ENCODE data around the gene CAMTA1.

DNA sequence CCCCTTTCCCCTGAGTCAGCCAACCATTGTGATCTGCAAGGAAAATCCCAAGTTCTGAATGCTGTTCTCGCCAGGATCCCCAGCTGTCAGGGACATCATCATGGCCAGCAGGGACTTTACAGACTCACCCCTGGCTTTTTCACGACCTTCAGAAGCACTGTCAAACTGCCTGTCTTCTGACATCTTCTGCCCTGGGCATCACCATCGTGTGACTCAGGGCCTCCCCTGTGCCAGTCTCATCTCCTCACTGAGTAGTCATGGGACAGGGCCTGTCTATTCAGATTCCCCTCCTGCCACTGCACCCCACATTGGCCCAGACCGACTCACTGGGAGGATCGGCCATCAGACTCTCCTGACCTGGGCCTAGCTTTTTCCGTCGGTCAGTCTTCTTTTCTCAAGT lies 913.4 kb downstream of the CAMTA1 start:
- TF ChIP-seq, protein P1, sequence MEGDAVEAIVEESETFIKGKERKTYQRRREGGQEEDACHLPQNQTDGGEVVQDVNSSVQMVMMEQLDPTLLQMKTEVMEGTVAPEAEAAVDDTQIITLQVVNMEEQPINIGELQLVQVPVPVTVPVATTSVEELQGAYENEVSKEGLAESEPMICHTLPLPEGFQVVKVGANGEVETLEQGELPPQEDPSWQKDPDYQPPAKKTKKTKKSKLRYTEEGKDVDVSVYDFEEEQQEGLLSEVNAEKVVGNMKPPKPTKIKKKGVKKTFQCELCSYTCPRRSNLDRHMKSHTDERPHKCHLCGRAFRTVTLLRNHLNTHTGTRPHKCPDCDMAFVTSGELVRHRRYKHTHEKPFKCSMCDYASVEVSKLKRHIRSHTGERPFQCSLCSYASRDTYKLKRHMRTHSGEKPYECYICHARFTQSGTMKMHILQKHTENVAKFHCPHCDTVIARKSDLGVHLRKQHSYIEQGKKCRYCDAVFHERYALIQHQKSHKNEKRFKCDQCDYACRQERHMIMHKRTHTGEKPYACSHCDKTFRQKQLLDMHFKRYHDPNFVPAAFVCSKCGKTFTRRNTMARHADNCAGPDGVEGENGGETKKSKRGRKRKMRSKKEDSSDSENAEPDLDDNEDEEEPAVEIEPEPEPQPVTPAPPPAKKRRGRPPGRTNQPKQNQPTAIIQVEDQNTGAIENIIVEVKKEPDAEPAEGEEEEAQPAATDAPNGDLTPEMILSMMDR (conservative IDR thresholded peaks at IDR 0.05; ENCODE audit: low read length) = no peak
- TF ChIP-seq EZH2phosphoT487 (IDR thresholded peaks at IDR 0.05; ENCODE audit: borderline replicate concordance, low read depth, low read length) = no peak
